DMS 273 treated with DMSO at 0.1 percent for 48 hours (cell line): ENCODE data around the gene PROCR.
"Not testable (repeated sequence)": the region's sequence is repeated elsewhere in the genome, so short reads cannot be mapped to it uniquely, and the experiment has no call there.

Experiments
- DNase-seq: peaks from one replicate; lab custom pipeline; 2025; lab: John Stamatoyannopoulos, UW

The PROCR gene

DNA sequence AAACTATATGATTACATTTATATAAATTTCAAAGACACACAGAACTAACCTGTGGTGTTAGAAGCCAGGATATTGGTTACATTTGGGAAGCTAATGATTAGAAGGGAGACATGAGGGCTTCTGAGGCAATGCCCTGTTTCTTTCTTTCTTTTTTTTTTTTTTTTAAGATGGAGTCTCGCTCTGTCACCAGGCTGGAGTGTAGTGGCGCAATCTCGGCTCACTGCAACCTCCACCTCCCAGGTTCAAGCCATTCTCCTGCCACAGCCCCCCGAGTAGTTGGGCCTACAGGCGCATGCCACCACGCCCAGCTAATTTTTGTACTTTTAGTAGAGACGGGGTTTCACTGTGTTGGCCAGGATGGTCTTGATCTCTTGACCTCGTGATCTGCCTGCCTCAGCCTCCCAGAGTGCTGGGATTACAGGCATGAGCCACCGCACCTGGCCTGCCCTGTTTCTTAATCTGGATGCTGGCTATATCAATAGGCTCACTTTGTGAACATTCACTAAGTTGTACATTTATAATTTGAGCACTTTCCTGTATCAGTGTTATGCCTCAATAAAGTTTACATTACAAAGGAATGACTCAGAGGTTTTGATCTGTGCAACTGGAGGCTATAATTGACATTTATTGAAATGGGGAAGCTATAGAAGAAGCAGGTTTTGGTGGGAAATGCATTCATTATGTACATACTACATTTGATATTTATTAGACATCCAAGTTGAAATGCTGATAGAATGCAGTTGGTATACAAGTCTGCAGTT lies 21.3 kb downstream of the PROCR start:
- DNase-seq = not testable (repeated sequence)

- DNase-seq = no peak
Measured at GRCh38 chr20:35196313-35196712, 24.4 kb downstream of the PROCR start.

DNA sequence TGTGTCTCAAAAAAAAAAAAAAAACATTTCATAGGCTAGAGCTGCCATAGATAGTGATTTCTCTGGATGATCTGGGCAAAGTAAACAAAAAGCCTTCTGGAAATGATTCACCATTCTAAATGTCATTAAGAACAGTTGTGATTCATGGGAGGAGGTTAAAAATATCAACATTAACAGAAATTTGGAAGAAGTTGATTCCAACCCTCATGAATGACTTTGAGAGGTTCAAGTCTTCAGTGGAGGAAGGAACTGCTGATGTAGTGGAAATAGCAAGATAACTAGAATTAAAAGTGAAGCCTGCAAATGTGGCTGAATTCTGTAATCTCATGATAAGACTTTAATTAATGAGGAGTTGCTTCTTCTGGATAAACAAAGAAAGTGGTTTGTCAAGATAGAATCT lies 27.9 kb downstream of the PROCR start:
- no peak for DNase-seq

DNA sequence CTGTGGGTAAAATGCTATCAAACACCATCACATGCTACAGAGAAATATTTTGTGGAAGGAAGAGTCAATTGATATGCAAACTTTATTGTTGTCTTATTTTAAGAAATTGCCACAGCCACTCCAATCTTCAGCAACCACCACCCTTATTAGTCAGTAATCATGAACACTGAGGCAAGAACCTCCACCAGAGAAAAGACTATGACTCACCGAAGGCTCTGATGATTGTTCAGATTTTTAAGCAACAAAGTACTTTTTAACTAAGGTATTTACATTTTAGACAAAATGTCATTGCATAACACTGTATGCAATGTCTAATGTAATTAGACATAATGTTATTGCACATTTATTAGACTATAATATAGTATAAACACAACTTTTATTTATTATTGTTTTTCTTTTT lies 28.4 kb downstream of the PROCR start:
- no peak for DNase-seq

- not testable (repeated sequence) for DNase-seq
Measured at GRCh38 chr20:35201467-35201866, 29.6 kb downstream of the PROCR start.

- DNase-seq = no peak
Measured at GRCh38 chr20:35206802-35207201, 34.9 kb downstream of the PROCR start.

DNA sequence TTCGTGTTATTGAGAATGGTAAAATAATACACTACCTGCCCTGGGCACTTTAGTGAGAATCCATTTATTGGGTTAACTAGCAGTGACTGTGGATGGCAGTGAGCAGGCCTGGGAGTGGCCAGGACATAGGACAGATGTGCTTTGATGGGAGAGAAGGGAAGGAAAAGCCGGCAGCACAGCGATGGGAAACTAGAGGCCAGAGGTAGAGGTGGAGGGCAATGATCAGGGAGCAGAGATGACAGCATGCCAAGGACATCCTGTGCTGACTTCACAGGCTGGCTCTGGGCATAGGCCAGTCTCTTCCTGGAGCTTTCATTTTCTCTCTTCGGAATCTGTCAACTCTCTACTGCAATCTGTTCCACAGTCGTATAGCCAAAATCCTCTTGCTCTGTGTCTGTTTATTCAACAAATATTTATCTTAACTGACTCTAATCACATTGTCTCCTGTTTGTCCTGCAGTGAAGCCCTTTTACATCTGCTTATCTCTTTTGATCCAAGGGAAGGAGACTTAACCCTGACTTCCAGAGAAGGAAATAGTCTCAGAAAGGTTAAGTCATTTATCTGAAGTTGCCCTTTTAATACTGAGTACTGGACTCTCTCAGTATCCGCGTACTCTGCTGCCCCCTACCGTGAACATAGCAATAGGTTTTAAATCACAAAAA lies 36.2 kb downstream of the PROCR start:
- peak; percentile 51 for DNase-seq

GRCh38 chr20:35215066-35215956 lies 43.4 kb downstream of the PROCR start:
- DNase-seq = no peak

DNA sequence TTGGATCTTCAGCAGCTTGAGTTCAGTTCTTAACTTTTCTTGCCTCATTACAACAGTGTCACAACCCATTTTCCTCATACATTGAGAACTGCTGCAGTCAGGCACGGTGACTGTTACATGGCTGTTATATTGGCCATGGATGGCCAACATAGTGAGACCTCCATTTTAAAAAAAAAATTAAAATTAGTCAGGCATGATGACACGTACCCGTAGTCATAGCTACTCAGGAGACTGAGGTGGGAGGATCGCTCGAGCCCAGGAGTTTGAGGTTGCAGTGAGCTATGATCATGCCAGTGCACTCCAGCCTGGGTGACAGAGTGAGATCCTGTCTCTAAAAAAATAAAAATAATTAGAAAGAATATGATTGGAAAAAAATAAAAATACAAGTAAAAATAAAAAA lies 44.7 kb downstream of the PROCR start:
- no peak for DNase-seq

DNA sequence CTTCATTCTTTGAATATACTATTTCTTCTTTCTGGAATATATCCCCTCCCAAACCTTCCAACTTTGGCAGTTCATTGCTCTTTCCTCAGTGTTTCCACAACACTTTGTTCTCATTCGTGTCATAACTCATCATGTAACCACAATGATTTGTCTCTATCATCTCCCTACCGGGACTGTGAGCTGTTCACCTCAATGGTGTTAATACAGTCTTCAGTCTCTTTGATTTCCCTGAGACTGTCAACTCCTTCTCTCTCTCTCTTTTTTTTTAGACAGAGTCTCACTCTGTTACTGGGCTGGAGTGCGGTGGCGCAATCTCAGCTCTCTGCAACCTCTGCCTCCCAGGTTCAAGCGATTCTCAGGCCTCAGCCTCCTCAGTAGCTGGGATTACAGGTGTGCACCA lies 52.1 kb downstream of the PROCR start:
- no peak for DNase-seq

DNA sequence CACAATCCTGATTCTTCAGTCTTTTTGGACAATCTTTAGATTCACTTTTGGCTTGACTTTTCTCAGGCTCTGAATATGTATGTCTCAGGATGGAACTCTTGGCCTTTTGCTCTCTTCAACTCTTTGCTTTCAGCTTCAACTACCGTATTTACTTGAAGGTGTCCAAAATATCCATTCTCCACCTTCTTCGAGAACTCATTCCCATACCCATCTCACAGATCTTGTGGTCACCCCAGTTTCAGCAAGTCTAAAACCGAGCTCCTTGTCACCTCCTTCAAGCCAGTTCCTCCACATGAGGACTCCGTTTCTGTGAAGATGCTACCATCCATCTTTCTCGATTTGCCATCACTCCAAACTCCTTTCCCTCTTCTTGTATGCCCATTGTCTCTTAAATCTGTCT lies 52.7 kb downstream of the PROCR start:
- no peak for DNase-seq

DNA sequence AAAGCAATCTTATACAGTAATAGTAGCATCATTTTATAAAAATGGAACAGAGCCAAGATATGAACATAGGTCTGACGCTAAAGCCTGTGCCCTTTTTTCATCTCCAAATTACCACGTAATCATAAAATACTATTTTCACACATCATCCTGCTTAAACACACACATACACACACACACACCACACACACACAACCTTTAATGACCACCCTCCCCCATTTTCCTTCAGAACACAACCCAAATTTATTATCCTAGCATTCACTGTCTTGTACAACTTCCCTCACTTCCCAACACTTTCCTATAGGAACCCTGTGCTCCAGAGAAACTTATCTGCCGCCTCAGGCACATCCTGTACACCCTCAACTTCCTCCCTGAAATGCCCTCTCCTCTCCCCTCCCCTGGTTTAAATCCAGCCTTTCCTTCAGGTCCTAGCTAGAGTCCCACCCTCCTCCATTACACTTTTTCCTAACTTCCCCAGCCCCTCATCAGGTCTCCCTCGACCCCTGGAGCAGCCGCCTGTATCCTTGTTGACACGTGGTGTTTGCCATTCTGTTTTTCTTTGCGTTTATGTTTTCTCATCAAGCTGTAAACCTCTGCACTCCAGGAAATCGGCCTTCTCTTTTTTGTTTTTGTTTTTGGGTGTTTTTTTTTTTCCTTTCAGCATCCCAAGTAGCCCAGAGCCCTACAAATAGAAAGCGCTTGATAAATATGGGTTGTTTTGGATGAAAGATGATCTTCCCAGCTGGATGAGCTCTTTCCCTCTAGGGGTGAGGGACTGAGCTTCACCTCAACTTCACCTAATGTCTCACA lies 53.6 kb downstream of the PROCR start:
- DNase-seq = no peak

DNA sequence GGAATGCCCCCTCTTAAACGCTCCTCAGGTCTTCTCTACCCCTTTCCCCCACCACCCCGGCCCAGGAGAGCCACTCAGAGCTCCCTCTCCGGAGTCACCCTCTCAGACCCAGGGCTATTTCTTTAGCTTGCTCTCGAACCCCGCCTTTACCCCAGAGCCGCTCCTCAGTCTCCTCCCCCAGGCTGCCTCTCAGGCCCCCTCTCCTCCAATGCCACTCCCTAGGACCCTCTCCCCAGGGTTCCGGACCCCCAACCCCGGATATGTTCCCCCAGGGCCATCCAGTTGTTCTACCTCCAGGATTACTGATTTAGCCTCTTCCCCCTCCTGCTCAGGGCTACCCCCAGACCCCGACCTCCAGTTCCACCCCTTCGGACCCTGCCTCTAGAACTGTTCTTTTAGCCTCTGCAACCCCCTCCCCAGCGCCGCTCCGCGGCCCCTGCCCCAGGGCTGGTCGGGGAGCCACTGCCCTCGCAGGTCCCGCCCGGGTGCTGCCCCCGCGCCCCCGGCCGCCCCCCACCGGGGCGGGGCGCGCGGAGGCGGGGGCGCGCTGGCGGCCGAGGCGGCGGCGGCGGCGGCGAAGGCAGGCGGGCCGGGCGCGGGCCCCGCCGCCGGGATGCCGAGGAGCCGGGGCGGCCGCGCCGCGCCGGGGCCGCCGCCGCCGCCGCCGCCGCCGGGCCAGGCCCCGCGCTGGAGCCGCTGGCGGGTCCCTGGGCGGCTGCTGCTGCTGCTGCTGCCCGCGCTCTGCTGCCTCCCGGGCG lies 54.4 kb downstream of the PROCR start, which contains the start of gene MMP24:
MMP24 (plus strand) TSS at position 565 of the 758 bp plus-strand sequence; CDS start at position 614, 49 bp downstream.
- no peak for DNase-seq
